Peyer's patch (tissue), 4 donors: Measurements from ENCODE around the gene MATN3. TPM values are rescaled to one million over a fixed set of nuclear protein-coding genes. Genes with fewer than 3 reads are reported as not detected.

Source experiments
- DNase-seq, 3 donors: peaks; one replicate each; pipeline ENCODE4 v3.0.0-alpha.2; 2017 to 2019
- H3K27ac ChIP-seq, 4 donors: fragments of 200-600 bp; sonication (generic); one replicate each; pipeline ENCODE4 v1.5.1; 2016 to 2019
- H3K27me3 ChIP-seq, 2 donors: fragments of 200-600 bp; sonication (generic); one replicate each; pipeline ENCODE4 v1.5.1; 2019
- H3K36me3 ChIP-seq, 3 donors: fragments of 200-600 bp; sonication (generic); one replicate each; pipeline ENCODE4 v1.5.1; 2016 to 2019
- H3K4me1 ChIP-seq, 4 donors: fragments of 200-600 bp; sonication (generic); one replicate each; pipeline ENCODE4 v1.5.1; 2016 to 2019
- H3K4me3 ChIP-seq, 4 donors: fragments of 200-600 bp; sonication (generic); 1 replicate in 3 of 4; 2 replicates in 1 of 4; pipeline ENCODE4 v1.5.1; 2016 to 2019; ENCODE audit warnings: mild to moderate bottlenecking in 1 of 4
- H3K9me3 ChIP-seq, 4 donors: fragments of 200-600 bp; sonication (generic); one replicate each; pipeline ENCODE4 v1.5.1; 2016 to 2019; ENCODE audit warnings: mild to moderate bottlenecking in 1 of 4
- CTCF ChIP-seq, 6 experiments: fragments of 450-650 bp in 4 of 6; fragments of 200-600 bp in 2 of 6; sonication (generic) in 1 of 6; IDR thresholded peaks; one replicate each; pipeline ENCODE4 v1.5.1; 2017 to 2019; ENCODE audit warnings: antibody characterized with exemption in 6 of 6, mild to moderate bottlenecking in 3 of 6, moderate library complexity in 1 of 6
- POLR2A ChIP-seq, 2 donors: fragments of 450-650 bp; IDR thresholded peaks; one replicate each; pipeline ENCODE4 v1.5.1; 2017; ENCODE audit warnings: antibody characterized with exemption in 2 of 2, mild to moderate bottlenecking in 2 of 2, moderate library complexity in 2 of 2
- total RNA-seq, 4 donors: library from RNA; depleted of rRNA; stranded (reverse); fragments of >200 nt; gene quantifications; one replicate each; pipeline ENCODE4 v1.1.0, GENCODE V29; 2016

Gene MATN3
- total RNA-seq, 4 donors from 2014 or later = 0.40 TPM; not detected in 3

- no peak for DNase-seq
- no peaks in the 10 kb centered on the region for H3K36me3 ChIP-seq
- H3K4me1 ChIP-seq = peaks cover 0 to 9% (median 0%) of the 10 kb centered on the region in 4 donors
- no peak overlapping the region for H3K4me3 ChIP-seq
- no peaks in the 10 kb centered on the region for H3K9me3 ChIP-seq
- H3K27ac ChIP-seq = no peak overlapping the region
- no peaks in the 10 kb centered on the region for H3K27me3 ChIP-seq
- TF ChIP-seq POLR2A (IDR thresholded peaks at IDR 0.05) (no peak), CTCF (IDR thresholded peaks at IDR 0.05) (no peak)
Observed at GRCh38 chr2:20054931-20055330, 42.5 kb upstream of the MATN3 start.

- Histone ChIP-seq H3K27me3 (no peaks in the 10 kb centered on the region), H3K4me1 (peaks cover 0 to 17% (median 1%) of the 10 kb centered on the region in 4 donors), H3K9me3 (no peaks in the 10 kb centered on the region), H3K36me3 (no peaks in the 10 kb centered on the region), H3K27ac (no peak overlapping the region), H3K4me3 (no peak overlapping the region)
- no peak for TF ChIP-seq CTCF (IDR thresholded peaks at IDR 0.05)
- no peak for TF ChIP-seq POLR2A (IDR thresholded peaks at IDR 0.05)
- no peak for DNase-seq
Observed at GRCh38 chr2:20054119-20054518, 41.7 kb upstream of the MATN3 start.

GRCh38 chr2:20052861-20053281 is 40.4 kb upstream of the MATN3 start:
- Histone ChIP-seq H3K27me3 (no peaks in the 10 kb centered on the region), H3K4me3 (peak overlapping the region in 2 of 4 donors; percentile 79 to 82), H3K9me3 (no peaks in the 10 kb centered on the region), H3K36me3 (no peaks in the 10 kb centered on the region), H3K4me1 (peaks cover 0 to 30% (median 2%) of the 10 kb centered on the region in 4 donors), H3K27ac (peak overlapping the region in 3 of 4 donors; percentile 92 to 98 (median 94))
- TF ChIP-seq CTCF (IDR thresholded peaks at IDR 0.05) = no peak
- TF ChIP-seq POLR2A (IDR thresholded peaks at IDR 0.05) = no peak
- peak in 2 of 3 donors; percentile 56 to 81 for DNase-seq

GRCh38 chr2:20052229-20052851 is 39.9 kb upstream of the MATN3 start:
- Histone ChIP-seq H3K27ac (peak overlapping the region; percentile 92 to 98 (median 94)), H3K36me3 (no peaks in the 10 kb centered on the region), H3K27me3 (no peaks in the 10 kb centered on the region), H3K4me1 (peaks cover 0 to 32% (median 2%) of the 10 kb centered on the region in 4 donors), H3K9me3 (no peaks in the 10 kb centered on the region), H3K4me3 (peak overlapping the region; percentile 67 to 82 (median 78))
- no peak for DNase-seq
- no peak for TF ChIP-seq CTCF (IDR thresholded peaks at IDR 0.05)
- TF ChIP-seq POLR2A (IDR thresholded peaks at IDR 0.05) = peak in 1 of 2 donors; percentile 61

- peak in 3 of 6 experiments; percentile 38 to 51 (median 43) for TF ChIP-seq CTCF (IDR thresholded peaks at IDR 0.05)
- peak; percentile 60 to 88 for TF ChIP-seq POLR2A (IDR thresholded peaks at IDR 0.05)
- peak within 1 kb of the TSS; percentile 92 to 98 (median 94) for H3K27ac ChIP-seq
Observed at GRCh38 chr2:20051532-20052228, 39.2 kb upstream of the MATN3 start, which contains the start of gene LAPTM4A. Gene LAPTM4A (minus strand): TSS chr2:20051628. CDS start chr2:20051520, 108 bp downstream.

More at GRCh38 chr2:20051532-20052228, 39.2 kb upstream of the MATN3 start, which contains the start of gene LAPTM4A:
- H3K4me1 ChIP-seq = peaks cover 0 to 32% (median 2%) of the 10 kb centered on the region in 4 donors
- peak within 1 kb of the TSS; percentile 67 to 82 (median 78) for H3K4me3 ChIP-seq
- peak; percentile 97 to 99 (median 98) for DNase-seq
- no peaks in the 10 kb centered on the region for H3K36me3 ChIP-seq
- no peaks in the 10 kb centered on the region for H3K9me3 ChIP-seq
- H3K27me3 ChIP-seq = no peaks in the 10 kb centered on the region
